ENCODE measurements around the gene CNOT6L.

DNA sequence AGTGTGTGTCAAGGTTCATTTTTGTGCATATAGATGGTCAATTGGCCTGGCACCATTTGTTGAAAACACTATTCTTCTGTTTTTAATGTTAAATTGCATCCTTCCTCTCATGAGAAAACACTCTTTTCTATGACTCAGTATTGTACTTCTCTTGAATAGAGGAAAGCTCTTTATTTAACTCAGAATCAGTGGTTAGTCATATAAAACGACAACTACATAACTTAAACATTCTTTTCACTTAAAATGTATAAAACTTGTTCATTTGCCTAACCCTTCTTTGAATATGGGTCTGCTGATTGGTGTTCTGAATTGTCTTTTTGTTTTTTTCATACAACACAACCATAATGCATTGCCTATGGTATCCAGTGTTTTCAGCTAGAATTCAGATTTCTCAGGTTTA is 26.2 kb upstream of the CNOT6L start:
- TF ChIP-seq, protein P1, sequence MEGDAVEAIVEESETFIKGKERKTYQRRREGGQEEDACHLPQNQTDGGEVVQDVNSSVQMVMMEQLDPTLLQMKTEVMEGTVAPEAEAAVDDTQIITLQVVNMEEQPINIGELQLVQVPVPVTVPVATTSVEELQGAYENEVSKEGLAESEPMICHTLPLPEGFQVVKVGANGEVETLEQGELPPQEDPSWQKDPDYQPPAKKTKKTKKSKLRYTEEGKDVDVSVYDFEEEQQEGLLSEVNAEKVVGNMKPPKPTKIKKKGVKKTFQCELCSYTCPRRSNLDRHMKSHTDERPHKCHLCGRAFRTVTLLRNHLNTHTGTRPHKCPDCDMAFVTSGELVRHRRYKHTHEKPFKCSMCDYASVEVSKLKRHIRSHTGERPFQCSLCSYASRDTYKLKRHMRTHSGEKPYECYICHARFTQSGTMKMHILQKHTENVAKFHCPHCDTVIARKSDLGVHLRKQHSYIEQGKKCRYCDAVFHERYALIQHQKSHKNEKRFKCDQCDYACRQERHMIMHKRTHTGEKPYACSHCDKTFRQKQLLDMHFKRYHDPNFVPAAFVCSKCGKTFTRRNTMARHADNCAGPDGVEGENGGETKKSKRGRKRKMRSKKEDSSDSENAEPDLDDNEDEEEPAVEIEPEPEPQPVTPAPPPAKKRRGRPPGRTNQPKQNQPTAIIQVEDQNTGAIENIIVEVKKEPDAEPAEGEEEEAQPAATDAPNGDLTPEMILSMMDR (IDR thresholded peaks at IDR 0.05) = no peak
- TF ChIP-seq EP300 (IDR thresholded peaks at IDR 0.05) (no peak), POLR2A (IDR thresholded peaks at IDR 0.05) (no peak)

All from tibial nerve (tissue), 4 donors.